ENCODE results near the gene RNASE8. TPM values are rescaled to one million over a fixed set of nuclear protein-coding genes. Genes with fewer than 3 reads are reported as not detected.

RNASE8 gene
- total and polyA plus RNA-seq, 10 of the 15 experiments (the other 5 are each of a cell fraction or from before 2014, with no cell fraction given): not detected

- RAD21 ChIA-PET (ENCODE audit: unreplicated experiment): interaction anchor here (0.6 to 4.7 kb wide), 27 partner anchors 10 to 886 kb away, joined by 3 to 70 read pairs (median 6); partner anchors contain the start of genes ARHGEF40 and TMEM253
- H3K27ac ChIP-seq (ENCODE audit: control insufficient read depth, insufficient read depth): no peak overlapping the region
- H3K27me3 ChIP-seq (replicated peaks in 1 of 2; ENCODE audit: control insufficient read depth in 2 of 2, insufficient read depth in 2 of 2, low read length in 1 of 2): peaks cover 0 to 5% of the 10 kb centered on the region in 2 experiments; a peak in 2 of 4 replicates
- H3K9me3 ChIP-seq (replicated peaks; ENCODE audit: control insufficient read depth, insufficient read depth, low read length): no peaks in the 10 kb centered on the region
- no peak overlapping the region for H3K4me3 ChIP-seq
- BruUV-seq (replicated peaks): no TSS peak
- H3K4me2 ChIP-seq (ENCODE audit: control insufficient read depth, insufficient read depth): no peak overlapping the region
- H2AFZ ChIP-seq (ENCODE audit: control insufficient read depth, low read depth, low read length): no peak overlapping the region
- POLR2A ChIA-PET: interaction anchor here (1.1 to 2.2 kb wide), 3 partner anchors 32 to 89 kb away, joined by 4 to 9 read pairs (median 4); no protein-coding TSS in a partner anchor
- DNase-seq (ENCODE audit: low read depth, low spot score) (no peak), FAIRE-seq (no peak), ATAC-seq (no peak)
- H3K36me3 ChIP-seq (ENCODE audit: control insufficient read depth in 2 of 2, insufficient read depth in 2 of 2, low read length in 1 of 2): no peaks in the 10 kb centered on the region
- SMC1A ChIA-PET (ENCODE audit: uncharacterized antibody, unreplicated experiment): interaction anchor here (0.9 to 5.6 kb wide), 22 partner anchors 10 to 483 kb away, joined by 3 to 99 read pairs (median 5); partner anchors contain the start of genes ARHGEF40 and TMEM253
- no peak overlapping the region for H3K9ac ChIP-seq (ENCODE audit: control insufficient read depth, insufficient read depth, low read length)
- intact Hi-C loops (cut with micrococcal nuclease; ENCODE audit: unreplicated experiment) (loop anchor here (2.0 kb wide), 1 partner anchor 51 kb away; no protein-coding TSS in a partner anchor), in situ Hi-C loops (cut with MboI) (loop anchor here (5.0 kb wide), 1 partner anchor 87 kb away; the partner anchor contains the start of gene TMEM253)
- no peaks in the 10 kb centered on the region for H3K79me2 ChIP-seq (ENCODE audit: control insufficient read depth, insufficient read depth, low read length)
- CTCF ChIA-PET: interaction anchor here (0.6 to 10.7 kb wide), 37 partner anchors 7 to 441 kb away, joined by 3 to 253 read pairs (median 6); partner anchors contain the start of genes ARHGEF40, RNASE13, RNASE7 and TMEM253
- WGBS (ENCODE audit: insufficient coverage, insufficient replicate concordance, low lambda C conversion rate, missing lambda C conversion rate): 30% methylated on average over 6 of the region's 6 CpGs
- no peaks in the 10 kb centered on the region for H3K4me1 ChIP-seq (ENCODE audit: control insufficient read depth, insufficient read depth, low read length)
- no peaks in the 10 kb centered on the region for H4K20me1 ChIP-seq (ENCODE audit: control insufficient read depth, insufficient read depth)
- TF ChIP-seq MTA3 (IDR thresholded peaks at IDR 0.05; ENCODE audit: borderline replicate concordance, low read length): no peak
- TF ChIP-seq HSF1 (IDR thresholded peaks at IDR 0.05; ENCODE audit: low read depth, low read length): no peak
- TF ChIP-seq TARDBP (IDR thresholded peaks at IDR 0.05; ENCODE audit: borderline replicate concordance): no peak
- no peak for TF ChIP-seq MYB (IDR thresholded peaks at IDR 0.05; ENCODE audit: borderline replicate concordance, low read depth, low read length)
- no peak for TF ChIP-seq NFXL1 (IDR thresholded peaks at IDR 0.05; ENCODE audit: borderline replicate concordance)
- TF ChIP-seq SP1 (IDR thresholded peaks at IDR 0.05; ENCODE audit: low read depth, low read length): no peak
- TF ChIP-seq NFYA (IDR thresholded peaks at IDR 0.05; ENCODE audit: borderline replicate concordance, low read depth, low read length): no peak
- TF ChIP-seq, protein P1, sequence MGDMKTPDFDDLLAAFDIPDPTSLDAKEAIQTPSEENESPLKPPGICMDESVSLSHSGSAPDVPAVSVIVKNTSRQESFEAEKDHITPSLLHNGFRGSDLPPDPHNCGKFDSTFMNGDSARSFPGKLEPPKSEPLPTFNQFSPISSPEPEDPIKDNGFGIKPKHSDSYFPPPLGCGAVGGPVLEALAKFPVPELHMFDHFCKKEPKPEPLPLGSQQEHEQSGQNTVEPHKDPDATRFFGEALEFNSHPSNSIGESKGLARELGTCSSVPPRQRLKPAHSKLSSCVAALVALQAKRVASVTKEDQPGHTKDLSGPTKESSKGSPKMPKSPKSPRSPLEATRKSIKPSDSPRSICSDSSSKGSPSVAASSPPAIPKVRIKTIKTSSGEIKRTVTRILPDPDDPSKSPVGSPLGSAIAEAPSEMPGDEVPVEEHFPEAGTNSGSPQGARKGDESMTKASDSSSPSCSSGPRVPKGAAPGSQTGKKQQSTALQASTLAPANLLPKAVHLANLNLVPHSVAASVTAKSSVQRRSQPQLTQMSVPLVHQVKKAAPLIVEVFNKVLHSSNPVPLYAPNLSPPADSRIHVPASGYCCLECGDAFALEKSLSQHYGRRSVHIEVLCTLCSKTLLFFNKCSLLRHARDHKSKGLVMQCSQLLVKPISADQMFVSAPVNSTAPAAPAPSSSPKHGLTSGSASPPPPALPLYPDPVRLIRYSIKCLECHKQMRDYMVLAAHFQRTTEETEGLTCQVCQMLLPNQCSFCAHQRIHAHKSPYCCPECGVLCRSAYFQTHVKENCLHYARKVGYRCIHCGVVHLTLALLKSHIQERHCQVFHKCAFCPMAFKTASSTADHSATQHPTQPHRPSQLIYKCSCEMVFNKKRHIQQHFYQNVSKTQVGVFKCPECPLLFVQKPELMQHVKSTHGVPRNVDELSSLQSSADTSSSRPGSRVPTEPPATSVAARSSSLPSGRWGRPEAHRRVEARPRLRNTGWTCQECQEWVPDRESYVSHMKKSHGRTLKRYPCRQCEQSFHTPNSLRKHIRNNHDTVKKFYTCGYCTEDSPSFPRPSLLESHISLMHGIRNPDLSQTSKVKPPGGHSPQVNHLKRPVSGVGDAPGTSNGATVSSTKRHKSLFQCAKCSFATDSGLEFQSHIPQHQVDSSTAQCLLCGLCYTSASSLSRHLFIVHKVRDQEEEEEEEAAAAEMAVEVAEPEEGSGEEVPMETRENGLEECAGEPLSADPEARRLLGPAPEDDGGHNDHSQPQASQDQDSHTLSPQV (IDR thresholded peaks at IDR 0.05): no peak
- no peak for TF ChIP-seq PAX5 (IDR thresholded peaks at IDR 0.05; ENCODE audit: borderline replicate concordance, low read depth, low read length)
- no peak for TF ChIP-seq BHLHE40 (IDR thresholded peaks at IDR 0.05; ENCODE audit: borderline replicate concordance in 1 of 2, low read depth in 2 of 2, low read length in 1 of 2)
- TF ChIP-seq, protein P2, sequence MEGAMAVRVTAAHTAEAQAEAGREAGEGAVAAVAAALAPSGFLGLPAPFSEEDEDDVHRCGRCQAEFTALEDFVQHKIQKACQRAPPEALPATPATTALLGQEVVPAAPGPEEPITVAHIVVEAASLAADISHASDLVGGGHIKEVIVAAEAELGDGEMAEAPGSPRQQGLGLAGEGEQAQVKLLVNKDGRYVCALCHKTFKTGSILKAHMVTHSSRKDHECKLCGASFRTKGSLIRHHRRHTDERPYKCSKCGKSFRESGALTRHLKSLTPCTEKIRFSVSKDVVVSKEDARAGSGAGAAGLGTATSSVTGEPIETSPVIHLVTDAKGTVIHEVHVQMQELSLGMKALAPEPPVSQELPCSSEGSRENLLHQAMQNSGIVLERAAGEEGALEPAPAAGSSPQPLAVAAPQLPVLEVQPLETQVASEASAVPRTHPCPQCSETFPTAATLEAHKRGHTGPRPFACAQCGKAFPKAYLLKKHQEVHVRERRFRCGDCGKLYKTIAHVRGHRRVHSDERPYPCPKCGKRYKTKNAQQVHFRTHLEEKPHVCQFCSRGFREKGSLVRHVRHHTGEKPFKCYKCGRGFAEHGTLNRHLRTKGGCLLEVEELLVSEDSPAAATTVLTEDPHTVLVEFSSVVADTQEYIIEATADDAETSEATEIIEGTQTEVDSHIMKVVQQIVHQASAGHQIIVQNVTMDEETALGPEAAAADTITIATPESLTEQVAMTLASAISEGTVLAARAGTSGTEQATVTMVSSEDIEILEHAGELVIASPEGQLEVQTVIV (IDR thresholded peaks at IDR 0.05; ENCODE audit: borderline replicate concordance, partially characterized antibody): no peak
Observed at GRCh38 chr14:21015312-21015711, 42.3 kb upstream of the RNASE8 start.

Data from GM12878 (cell line).